DMS114 treated with DMSO at 0.1 percent for 48 hours (cell line): Measurements from ENCODE around the gene CLRN2.
"Not testable (repeated sequence)": the region's sequence is repeated elsewhere in the genome, so short reads cannot be mapped to it uniquely, and the experiment has no call there.

Experiments
- DNase-seq: peaks from one replicate; lab custom pipeline; 2025; ENCODE audit not compliant: unreplicated experiment; lab: John Stamatoyannopoulos, UW

The CLRN2 gene

DNA sequence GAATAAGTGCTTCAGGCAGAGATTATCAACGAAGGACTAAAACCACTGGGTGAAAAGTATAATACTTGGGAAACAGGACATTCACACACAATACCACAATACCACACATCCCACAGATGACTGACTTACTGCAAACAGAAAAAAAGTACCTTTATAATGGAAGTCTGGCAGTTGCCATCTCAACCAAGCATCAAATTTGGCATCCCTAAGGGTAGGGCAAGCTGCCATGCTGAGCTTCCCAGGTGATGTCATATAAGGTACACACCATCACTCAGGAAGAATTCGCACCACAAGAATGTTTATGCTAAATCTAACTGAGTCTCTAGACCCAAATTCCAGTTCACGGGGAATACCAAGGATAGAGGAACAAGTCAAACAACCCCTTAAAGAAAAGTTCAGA is 12.2 kb upstream of the CLRN2 start:
- DNase-seq: no peak

DNA sequence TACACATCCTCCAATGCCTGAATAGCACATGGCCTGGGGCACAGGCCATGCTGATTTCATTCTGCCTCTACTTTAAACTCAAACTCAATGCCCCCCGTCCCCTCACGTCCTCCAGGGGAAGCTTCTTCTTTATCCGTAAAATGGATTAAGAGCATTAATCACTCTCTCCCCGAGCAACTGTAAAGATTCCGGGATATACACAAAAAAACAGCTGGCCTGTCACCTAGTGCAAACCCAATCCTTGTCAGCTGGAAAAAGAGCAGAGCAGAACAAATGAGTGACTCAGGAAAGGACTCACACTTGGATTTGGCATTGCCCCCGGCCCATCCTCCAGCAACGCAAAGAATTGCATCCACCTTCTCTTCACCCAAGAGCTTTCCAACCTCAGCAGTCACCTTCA is 10.9 kb upstream of the CLRN2 start:
- no peak for DNase-seq

DNA sequence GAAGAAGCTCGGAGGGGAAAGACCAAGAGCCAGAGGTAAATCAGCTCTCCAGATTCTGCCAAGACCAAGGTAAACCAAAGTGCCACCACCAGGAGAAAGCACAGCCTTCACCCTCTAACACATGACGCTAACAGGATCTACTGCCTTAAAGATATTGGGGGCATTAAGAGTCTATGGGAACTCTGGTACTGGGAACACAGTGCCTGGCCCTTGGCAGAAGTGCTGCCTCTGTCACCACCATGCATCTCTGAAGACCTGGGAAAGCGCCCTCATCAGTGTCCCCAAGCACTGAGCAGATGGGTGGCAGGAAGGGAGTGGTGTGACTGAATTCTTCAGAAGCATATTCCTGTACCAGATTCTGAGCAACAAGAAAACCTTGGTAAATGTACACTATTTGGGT is 4.4 kb upstream of the CLRN2 start:
- no peak for DNase-seq

DNA sequence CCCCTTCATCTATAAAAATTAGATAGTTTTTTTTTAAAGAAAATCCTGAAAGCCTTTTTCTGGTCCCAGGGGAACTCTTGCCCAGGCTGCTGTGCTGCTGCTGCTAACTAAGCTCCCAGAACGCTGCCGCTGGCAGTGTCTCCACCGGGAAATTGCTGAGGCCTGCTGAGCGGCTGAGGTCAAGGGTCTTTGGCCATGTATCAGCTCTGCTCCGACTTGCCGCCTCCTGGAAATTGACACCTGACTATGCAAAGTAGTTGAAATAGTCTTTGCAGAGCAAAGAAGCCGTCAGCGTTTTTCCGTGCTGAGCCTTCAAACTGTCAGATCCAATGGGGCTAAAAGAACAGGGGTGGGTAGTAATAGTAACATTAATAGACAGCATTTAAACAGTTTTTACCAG is 3.9 kb upstream of the CLRN2 start:
- DNase-seq: no peak

DNA sequence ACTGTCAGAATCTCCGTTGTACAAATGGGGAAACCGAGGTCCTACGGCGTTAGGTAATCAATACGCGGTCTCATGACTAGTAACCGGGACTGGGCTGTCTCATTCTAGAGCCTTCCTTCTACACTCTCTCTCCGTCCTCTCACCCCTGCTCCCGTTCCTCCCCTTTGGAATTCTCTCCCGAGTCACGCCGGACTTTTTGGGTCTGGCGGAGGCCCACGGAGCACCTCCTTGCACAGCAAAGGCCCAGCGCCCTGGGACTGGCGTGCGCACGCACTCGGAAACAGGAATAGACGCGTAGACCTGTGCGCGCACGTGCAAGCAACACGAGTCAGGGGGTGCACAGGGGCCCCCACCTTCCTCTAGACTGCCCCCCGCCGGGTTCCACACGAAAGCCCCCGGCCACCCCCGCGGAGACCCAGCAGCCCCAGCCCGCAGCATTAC is 3.4 kb upstream of the CLRN2 start:
- DNase-seq: peak; percentile 18

DNA sequence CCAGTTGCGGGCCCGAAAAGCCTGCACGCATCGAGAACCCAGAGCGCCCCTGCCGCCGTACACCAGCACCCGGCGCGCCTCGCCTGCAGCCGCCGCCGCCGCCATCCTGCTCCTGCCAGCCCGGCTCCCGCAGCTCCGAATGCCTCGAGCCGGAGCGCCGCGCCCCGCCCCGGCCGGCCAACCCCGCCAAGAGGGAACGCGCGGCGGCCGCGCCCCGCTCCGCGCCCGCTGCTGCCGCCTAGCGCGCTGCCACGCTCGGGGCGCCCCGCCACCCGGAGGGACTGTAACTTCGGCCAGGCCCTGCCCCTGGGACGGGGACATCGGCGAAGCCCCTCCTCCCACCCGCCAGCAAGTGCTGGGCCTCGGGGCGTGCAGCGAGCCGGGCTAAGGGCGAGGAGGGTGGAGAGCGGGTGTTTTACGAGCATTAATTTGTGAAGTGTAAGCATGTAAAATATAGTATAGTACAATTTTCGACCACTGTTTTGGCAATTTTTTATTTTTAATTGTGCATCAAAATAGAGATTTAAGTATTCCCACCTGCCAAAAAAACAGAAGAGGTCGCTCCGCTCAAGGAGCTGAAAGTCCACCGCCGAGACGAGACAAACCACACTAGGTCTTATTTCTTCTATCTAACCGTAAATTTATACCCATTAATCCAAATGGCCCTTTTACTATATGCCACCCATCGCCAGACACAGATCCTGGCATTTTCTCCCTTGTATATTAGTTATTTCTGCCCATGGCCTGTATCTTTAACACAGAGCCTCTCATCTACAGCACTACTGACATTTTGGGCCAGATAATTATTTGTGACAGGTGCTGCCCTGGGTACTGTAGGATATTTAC is 2.8 kb upstream of the CLRN2 start, which contains the start of gene QDPR:
QDPR (minus strand) TSS at position 141 of the 846 bp plus-strand sequence; CDS start at position 105, 36 bp downstream.
- peak; percentile 33 for DNase-seq

DNA sequence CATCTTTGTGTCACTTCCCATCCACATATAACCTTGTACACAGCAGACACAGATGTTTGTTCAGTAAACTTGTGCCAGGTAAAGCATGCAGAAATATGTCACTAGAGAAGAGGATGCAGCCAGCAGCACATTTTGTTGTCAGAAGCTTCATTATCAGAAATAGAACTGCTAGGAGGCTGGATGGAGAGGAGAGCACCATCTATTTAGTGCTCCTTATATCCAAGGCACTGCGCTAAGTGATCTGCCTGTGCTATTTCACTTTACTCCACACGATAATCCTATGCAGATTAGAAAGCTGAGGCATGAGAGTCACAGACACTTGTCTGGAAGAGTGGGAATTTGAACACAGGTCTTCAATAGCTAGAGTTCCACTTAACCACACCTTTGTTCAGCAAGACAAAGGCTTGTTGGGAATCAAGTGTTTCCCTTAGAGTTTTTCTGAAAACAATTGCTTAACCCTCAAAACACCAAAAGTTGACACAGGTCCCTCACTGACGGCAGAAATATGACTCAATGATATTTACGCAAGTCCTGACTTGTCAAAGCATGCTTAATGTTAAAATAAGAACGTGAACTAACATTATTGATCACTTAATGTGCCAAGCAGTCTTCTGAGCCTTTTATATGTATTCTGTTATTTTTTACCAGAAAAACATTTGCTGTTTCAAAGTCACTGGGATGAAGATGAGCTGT is 1.8 kb upstream of the CLRN2 start:
- DNase-seq: no peak

DNA sequence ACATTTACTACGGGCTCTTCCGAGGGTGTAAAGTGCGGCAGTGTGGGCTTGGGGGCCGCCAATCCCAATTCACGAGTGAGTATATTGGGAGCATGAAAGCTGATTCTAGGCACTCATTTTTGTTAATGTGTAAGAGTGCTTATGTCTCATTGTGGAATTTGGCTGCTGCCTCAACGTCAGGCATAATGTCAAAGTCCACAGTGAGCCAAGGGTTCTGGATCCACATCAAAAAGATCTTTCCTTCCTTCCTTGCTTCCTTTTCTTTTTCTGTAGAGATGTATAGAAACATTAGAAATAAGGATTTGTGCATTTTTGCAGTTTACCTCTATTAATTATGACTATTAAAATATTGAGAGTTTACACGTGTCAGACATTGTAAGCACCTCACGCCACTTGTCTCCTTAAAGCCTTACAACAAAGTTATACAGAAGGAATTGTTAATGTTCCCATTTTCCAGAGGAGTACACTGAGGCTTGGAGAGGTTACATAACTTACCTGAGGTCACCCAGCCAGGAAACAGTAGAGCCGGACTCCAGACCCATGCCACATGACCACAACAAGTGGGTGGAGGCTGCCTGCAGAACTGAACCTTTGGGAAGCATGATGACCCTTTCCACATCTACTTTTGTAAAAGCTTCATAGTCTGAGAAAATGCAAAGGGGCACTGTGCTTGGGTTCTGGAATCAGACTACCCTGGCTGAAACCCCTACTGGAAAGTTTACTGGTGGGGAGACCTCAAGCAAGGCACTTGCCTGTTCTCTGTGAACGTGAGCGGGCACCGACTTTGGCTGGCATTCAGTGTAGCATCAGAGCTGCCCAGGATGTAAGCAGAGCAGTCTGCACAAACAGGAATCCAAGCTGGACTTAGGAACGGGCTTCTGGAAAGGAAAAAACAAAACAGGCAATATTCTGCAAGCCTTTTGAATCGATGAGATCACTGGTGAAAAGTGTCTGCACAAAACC is 761 bp downstream of the CLRN2 start:
- DNase-seq: no peak

DNA sequence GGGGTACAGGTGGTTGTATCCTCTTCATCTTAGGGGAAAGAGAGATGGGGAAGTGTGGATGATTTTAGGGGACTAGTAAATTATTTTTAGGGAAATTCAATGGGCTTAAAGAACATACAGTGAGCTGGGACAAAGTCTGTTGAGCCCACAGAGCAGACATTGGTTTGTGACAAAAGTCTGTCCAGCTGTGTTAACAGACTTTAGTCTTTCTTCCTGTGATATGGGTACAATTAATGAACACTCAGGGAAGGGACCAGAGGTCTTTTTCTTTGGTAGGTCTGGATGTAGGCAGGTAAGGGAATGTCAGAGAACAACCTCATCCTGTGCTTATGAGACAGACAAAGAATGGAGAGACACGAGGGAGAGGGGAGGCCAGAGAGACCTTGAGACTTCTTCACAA is 2.0 kb downstream of the CLRN2 start:
- DNase-seq: no peak

DNA sequence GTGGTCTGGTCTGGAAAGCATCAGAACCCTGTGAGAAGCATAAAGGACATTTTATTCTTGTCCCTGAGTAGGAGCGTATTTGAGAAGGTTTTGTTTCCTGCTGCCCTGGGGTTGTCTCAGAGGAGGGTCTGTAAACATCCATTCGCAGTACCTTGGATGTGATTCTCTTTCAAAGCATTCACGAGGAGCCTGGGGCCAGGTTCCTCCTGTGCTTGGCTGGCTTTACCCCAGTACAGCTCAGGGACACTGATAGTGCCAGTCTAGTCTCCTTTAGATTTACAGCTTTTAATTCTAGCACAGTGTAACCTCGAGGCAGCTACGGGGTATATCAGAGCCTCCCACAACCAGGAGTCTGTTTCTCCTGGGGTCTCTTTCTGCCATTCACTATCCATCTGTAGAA is 2.7 kb downstream of the CLRN2 start:
- DNase-seq: no peak

DNA sequence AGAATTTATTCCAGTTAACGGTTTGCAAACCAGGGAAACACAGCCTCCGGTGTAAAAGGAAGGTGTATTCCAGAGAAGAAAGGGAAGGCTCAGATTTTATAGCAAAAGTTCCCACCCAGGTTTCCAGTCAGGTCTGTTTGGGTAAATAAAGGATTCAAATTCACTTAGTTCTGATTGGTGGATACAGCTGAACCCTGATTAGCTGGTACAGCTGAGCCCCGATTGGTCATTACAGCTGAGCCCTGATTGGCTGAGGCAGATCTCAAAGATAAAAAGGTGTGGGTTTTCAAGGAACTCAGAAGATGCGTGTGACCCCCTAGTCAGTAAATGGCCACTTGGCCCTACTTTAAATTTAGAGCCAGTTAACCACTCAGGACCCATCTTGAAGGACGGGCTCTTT is 6.6 kb downstream of the CLRN2 start:
- DNase-seq: no peak

DNA sequence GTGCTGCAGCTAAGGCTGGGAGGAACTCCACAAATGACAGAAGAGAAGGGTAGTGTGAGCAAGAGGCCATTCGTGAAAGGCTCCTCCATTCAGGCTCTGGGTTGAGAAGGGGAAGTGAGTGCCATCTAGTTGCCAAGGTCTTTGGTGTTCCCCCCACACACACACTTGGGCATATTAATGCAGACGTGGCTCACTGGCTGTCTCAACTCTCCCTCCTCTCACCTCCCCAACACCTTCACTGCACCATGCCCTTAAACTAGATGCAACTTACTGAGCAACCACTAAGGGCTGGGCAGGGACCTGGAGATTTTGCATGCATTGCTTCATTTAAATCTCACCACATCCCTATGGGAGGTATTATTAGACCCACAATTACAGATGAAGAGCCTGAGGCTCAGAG is 8.7 kb downstream of the CLRN2 start:
- DNase-seq: no peak

DNA sequence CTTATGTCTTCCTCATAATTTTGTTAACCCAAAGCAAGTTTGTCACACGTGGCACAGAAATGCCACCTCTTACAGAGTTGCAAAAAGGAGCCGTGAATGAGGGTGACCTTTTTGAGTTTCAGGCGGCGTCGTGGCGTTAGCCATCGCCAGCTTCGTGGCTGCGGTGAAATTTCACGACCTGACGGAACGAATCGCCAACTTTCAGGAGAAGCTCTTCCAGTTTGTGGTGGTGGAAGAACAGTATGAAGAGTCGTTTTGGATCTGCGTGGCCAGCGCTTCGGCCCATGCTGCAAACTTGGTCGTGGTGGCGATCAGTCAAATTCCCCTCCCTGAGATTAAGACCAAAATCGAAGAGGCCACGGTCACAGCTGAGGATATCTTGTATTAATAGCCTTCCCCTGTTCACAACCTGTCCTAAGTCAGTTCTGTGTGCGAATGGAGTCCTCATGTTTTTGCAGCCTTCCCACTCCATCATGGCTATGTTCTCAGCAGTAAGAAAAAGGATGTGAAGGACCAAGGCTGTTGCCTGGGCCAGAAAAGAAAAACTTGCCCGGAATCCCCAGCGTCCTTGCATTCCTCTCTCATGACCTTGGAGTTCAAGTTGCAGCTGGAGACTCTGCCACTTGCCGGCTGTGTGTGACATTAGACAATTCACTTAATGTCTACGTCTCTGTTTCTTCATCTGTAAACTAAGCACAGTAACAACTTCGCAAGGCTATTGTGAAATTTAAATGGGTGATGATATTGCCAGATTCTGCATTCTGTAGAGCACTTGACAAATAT is 11.9 kb downstream of the CLRN2 start:
- DNase-seq: no peak

DNA sequence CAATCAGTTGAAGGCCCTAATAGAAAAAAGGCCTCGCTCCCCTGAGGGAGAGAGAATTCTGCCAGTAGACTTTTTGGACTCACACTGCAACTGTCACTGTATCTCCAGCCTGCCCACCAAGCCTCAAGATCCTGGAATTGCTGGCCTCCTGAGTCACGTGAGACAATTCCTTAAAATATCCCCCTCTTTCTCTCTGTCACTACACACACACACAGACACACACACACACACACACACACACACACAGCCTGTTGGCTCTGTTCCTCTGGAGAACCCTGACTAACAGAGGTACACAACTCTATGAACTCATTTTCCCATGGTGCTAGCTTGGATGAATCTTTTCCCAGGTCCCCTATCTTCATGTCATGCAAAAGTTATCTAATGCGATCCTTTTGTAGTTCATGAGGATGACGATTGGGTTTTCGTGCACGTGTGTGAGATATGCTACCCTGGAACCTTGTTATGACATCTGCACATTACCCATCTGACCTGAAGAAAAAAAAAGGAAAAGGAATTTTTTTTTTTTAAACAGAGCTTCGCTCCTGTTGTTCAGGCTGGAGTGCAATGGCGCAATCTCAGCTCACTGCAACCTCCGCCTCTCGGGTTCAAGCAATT is 13.7 kb downstream of the CLRN2 start:
- DNase-seq: no peak

DNA sequence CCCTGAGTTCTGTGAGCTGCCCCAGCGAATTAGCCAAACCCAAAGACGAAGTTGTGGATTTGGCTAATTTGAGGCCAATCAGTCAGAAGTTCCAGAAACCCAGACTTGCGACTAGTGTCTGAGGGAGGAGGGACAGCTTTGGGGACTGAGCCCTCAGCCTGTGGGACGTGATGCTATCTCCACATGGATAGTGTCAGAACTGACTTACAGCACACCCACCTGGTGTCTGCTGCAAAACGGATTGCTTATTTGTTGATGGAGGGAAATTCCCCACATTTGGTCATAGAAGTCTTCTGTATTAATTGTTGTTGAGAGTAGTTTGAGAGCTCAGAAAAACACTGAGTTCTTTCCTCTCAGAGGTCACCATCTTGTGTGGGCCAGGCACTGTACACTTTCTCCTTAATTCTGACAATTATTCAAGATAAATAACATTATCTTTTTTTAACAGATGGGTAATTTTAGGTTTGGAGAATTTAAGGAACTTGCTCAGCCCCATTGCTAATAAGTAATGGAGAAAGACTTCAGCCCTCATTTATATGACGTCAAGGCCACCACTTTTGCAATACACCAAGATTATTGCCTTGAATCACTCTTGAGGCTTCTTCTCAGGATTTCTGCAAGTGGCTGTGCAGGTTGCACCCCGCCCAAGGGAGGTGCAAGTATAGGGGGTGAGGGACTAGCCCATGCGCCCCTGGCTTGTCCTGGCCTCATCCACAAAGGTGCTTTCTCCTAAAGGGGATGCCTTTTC is 16.7 kb downstream of the CLRN2 start:
- no peak for DNase-seq

DNA sequence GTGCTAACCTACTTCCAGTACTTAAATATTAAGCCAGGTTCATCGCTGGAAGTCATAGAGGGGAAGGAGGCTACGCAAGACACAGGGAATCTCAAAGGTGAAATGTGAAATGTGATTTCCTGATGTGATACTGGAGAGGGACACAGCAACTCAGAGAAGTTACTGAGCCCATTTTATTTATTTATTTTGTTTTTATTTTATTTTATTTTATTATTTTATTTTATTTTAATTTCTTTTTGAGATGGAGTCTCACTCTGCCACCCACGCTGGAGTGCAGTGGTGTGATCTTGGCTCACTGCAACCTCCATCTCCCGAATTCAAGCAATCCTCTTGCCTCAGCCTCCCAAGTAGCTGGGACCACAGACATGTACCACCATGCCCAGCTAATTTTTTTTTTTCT is 19.7 kb downstream of the CLRN2 start:
- DNase-seq: no peak

DNA sequence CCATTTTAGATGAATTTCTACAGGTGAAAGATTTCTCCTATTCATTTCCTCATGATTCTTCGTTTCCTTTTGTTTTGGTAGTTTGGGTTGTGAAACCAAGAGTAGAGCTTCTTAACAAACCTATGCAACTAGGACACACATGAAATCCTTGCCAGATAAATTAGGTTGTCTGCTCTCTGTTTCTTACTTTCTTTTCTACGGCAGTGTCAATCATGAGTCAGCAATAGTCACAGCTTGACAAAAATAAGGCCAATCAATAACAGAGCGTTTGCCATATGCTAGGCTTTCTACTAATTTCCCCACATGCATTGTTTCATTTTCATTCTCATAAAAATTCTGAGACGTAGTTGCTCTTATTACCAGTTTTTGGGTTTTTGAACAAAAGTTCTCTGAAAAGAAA is 20.3 kb downstream of the CLRN2 start:
- DNase-seq: no peak

DNA sequence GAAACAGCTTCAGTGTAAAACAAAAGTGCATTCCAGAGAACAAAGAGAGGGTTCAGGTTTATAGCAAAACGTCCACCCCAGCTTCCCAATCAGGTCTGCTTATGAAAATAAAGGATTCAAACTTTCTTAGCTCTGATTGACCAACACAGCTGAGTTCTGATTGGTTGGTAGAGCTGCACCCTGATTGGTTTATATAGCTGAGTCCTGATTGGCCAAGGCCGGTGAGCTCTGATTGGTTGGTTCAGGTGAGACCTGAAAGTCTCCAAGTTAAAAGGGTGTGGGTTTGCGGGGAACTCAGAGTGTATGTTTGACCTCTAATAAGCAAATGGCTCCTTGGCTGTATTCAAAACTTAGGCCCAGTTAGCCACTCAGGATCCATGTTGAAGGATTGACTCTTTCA is 20.9 kb downstream of the CLRN2 start:
- no peak for DNase-seq

DNA sequence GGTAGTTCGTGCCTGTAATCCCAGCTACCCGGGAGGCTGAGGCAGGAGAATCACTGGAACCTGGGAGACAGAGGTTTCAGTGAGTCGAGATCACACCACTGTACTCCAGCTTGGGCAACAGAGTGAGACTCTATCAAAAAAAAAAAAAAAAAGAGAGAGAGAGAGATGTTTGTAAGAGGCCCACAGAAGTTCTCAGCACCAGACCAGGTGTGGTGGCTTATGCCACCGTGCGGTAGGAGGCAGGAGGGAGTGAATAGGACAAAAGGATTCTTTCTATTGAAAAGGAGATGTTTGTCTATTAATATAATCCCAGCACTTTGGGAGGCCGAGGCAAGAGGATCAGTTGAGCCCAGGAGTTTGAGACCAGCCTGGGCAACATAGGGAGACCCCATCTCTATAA is 22.1 kb downstream of the CLRN2 start:
- DNase-seq: not testable (repeated sequence)
